Measurements from ENCODE around the gene IGSF9.

GRCh38 chr1:159883134-159883533 is 62.3 kb downstream of the IGSF9 start:
- no peak for TF ChIP-seq EZH2phosphoT487 (IDR thresholded peaks at IDR 0.05; ENCODE audit: low read length)
- no peak for TF ChIP-seq CTCF (IDR thresholded peaks at IDR 0.05; ENCODE audit: low read length)
- TF ChIP-seq EZH2 (optimal IDR thresholded peaks at IDR 0.05; ENCODE audit: low read depth, low read length) = no peak

Data from MM.1S (cell line).